RKO (cell line): ENCODE results near the gene GOLGA8H.
"Not testable (repeated sequence)": the region's sequence is repeated elsewhere in the genome, so short reads cannot be mapped to it uniquely, and the experiment has no call there.

Source experiments
- DNase-seq: peaks from one replicate; pipeline ENCODE4 v3.0.0-alpha.2; 2016; ENCODE audit warnings: low spot score

The GOLGA8H gene, protein sequence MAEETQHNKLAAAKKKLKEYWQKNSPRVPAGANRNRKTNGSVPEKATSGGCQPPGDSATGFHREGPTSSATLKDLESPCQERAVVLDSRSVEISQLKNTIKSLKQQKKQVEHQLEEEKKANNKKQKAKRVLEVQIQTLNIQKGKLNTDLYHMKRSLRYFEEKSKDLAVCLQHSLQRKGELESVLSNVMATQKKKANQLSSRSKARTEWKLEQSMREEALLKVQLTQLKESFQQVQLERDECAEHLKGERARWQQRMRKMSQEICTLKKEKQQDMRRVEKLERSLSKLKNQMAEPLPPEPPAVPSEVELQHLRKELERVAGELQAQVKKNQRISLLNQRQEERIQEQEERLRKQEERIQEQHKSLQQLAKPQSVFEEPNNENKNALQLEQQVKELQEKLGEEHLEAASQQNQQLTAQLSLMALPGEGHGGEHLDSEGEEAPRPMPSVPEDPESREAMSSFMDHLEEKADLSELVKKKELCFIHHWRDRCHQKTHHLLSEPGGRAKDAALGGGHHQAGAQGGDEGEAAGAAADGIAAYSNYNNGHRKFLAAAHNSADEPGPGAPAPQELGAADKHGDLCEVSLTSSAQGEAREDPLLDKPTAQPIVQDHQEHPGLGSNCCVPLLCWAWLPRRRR

DNA sequence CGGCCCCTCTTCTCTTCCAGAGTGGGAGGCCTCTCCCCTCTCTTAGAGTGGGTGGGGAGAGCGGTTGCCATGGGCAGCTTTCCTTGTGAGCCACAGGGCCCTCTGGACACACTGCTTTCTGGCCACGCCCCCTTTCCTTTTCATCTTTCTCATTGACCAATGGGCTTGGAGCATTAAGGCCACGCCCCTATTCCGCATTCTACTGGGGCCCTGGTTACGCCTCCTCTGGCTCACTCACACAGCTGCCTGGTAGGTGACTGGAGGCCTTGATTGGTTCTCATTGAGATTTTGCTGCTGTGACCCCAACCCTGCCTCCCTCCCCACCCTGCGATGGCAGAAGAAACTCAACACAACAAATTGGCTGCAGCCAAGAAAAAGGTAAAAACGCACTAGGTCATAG lies at the start of gene GOLGA8H:
GOLGA8H (plus strand) TSS at position 233 of the 400 bp plus-strand sequence; CDS start at position 331, 98 bp downstream.
- DNase-seq: not testable (repeated sequence)

DNA sequence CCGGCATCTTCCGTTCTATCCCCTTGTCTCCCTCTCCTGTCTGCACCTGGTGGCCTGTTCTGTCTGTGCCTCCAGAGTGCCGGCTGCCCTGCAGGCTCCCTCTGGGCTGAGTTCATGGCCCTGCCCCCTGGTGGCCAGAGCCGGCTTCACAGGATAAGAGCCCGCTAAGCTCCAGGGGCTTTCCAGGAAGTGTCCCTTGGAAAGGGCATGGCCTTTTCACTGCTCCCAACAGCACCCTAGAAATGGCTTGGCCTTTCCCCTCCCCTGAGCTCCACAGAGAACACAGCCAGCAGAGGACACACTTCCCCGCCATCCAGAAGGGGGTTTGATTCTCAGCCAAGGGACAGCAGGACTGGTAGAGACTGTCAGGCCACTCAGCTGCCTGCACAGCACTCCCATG lies 36.9 kb upstream of the GOLGA8H start:
- not testable (repeated sequence) for DNase-seq

DNA sequence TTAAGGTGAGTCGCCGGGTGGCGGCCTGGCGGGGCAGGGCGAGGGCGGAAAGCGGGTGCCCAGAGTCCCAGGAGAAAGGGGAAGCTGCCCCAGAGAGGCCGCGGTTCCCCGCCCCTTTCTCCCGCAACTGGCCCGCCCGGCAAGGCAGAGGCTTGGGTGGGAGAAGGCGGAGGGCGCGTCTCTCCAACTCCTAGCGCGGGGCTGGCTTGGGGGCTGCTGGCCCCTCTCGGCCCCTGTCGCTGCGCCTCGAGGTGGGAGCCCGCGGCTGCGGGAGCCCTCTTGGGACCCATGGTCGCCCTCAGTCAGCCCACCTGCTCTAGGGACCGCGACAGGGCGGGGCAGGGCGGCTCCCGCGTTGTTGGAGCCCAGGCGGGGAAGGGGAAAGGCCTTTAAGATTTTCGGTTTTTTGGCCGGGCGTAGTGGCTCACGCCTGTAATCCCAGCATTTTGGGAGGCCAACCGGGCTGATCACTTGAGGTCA lies 30.8 kb upstream of the GOLGA8H start:
- not testable (repeated sequence) for DNase-seq

DNA sequence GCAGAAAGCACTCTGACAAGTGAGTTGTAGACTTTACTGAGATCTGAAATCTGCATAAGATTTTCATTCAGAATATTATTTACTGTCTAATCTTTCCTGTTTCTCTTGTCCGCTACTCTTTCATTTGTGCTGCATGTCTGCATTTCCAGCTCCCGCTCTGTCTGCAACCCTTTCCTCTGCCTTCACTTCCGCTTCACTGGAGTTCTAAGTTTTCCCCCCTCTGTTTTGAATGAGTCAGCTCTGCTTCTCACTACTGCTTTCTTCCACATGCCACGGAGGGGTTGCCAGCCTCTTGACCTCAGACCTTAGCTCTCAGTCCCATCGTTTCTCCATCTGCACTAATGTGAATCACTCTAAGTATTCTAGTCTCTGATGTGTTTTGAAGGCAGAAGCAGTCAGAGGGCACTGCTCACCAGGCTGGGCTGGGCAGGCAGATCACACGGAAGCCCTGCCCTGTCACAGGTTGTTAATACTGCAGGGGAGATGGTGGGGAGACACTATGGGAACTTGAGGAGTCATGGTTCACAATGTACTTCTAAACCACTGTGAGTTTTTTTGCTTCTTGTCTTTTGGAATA lies 24.3 kb upstream of the GOLGA8H start:
- not testable (repeated sequence) for DNase-seq

DNA sequence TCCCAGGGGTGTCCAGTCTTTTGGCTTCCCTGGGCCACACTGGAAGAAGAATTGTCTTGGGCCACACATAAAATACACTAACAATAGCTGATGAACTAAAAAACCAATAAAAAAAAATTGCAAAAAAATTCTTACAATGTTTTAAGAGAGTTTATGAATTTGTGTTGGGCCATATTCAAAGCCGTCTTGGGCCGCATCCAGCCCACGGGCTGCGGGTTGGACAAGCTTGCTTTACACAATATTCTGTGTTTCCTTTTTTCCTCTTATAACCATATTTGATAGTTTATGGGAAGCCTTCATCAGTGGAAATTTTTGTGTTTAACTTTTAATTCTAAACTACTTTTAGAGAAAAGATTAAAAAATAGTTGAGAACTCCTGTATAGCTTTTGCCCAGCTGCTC lies 23.1 kb upstream of the GOLGA8H start:
- DNase-seq: not testable (repeated sequence)

DNA sequence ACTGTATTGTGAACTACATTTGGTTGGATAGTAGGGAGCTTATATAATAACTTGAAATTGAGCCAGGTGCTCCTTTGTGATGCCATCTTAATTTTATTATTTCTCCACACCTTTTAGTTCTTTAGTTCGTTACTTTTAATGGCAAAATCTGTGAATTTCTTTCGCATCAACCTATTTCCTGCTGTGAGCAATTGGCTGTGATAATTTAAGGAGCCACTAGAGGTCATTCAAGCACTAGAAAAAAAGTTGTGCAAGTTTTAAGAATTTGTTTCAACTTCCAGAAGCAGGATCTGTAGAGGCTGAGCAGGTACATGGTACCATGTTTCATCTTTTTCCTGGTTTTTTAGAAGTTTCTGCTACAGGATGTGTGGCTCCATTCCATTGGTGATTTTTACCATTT lies 4.9 kb upstream of the GOLGA8H start:
- not testable (repeated sequence) for DNase-seq

DNA sequence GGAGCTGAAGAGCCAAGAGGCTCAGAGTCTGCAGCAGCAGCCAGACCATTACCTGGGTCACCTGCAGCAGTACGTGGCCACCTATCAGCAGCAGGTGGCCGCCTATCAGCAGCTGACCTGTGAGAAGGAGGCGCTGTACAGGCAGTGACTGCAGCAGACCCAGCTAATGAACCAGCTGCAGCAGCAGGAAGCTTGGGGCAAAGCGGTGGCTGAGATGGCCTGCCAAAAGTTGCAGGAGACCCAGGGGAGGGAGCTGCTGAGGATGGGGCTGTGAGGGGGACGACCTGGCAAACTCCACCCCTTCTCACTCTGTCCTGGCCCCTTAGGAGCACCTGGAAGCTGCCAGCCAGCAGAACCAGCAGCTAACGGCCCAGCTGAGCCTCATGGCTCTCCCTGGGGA lies 8.4 kb downstream of the GOLGA8H start:
- not testable (repeated sequence) for DNase-seq

DNA sequence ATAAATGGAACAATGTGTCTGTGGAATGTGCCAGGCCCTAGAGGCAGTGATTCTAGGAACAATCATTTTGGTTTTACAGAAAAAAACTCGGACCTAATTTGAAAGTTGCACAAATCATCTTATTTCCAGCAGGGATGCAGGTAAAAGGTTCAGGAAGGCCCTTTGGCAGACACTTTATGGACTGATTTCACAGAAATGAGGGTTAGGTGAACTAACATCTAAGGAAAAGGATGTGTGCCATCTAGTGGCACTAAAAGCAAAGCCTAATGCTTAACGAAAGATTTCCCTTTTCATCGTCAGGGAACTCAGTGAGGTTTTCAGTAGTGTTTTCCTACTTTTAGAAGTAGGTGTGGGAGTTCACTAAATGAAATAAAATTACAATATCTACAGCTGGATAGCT lies 17.5 kb downstream of the GOLGA8H start:
- peak; percentile 32 for DNase-seq

DNA sequence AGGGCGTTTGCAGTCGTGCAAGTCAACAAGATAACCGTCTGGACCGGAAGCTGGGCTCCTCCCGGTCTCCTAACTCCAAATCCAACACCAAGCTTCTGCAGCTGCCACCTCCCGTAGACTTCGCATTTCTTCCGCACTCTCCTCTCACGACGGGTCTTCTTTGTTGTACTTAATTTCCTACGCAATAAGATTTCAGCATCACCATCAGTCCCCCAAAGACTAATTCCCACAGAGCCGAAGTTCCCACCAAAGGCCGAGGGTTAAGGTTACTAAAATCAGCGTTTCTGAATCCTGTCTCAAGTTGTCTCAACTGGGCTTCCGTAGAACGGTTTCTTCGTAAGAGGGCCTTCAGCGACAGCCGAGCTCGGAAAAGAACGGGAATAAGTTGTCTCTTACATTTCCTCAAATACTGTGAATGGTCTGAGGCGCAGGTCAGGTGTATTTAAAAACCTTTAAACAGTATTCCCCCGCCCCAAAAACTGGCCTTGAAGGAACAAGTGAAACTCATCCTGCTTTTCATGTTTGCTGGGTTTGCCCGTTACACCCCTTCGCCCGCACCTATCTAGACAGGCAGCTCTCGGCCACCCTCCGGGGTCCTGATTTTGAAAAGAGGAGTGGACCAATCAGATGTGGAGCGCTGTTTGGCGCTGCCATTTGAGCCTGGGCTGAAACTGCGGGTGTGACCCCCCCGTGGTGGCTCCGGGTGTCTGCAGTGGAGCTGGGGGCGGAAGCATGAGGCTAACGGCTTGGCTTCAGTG lies 21.8 kb downstream of the GOLGA8H start, which contains the start of gene ARHGAP11B:
ARHGAP11B (plus strand) TSS at position 693 of the 758 bp plus-strand sequence.
- peak; percentile 96 for DNase-seq

DNA sequence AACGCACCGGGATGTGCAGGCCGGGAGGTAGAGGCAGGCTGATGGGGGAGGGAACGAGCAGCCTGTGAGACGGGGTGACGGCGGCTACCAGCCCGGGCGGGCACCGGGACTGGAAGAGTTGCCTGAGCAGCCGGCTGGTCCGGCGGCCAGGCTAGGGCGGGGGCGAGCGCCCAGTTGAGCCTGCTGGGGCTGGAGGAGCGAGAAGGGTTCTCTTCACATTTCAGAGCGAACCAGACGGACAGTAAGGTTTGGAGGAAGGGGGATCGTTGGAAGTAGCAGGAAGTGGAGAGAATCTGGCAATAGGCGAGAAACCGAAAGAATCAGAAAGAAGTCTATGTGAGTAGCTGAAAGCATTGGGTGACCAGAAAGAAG lies 22.4 kb downstream of the GOLGA8H start:
- DNase-seq: peak; percentile 31

DNA sequence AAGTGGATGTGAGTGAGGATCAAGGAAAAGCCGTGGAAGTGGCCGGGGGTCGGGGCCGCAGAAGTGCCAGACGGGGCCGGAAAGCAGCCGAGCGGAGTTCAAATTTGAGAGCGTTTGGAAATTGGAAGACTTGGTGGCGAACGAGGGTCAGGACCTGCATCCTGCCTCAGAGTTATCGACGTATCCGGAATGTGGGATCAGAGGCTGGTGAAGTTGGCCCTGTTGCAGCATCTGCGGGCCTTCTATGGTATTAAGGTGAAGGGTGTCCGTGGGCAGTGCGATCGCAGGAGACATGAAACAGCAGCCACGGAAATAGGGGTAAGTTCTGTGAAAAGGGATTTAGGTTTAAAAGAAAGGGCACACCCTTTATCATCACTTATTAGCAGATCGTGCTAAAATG lies 22.8 kb downstream of the GOLGA8H start:
- DNase-seq: peak; percentile 32

DNA sequence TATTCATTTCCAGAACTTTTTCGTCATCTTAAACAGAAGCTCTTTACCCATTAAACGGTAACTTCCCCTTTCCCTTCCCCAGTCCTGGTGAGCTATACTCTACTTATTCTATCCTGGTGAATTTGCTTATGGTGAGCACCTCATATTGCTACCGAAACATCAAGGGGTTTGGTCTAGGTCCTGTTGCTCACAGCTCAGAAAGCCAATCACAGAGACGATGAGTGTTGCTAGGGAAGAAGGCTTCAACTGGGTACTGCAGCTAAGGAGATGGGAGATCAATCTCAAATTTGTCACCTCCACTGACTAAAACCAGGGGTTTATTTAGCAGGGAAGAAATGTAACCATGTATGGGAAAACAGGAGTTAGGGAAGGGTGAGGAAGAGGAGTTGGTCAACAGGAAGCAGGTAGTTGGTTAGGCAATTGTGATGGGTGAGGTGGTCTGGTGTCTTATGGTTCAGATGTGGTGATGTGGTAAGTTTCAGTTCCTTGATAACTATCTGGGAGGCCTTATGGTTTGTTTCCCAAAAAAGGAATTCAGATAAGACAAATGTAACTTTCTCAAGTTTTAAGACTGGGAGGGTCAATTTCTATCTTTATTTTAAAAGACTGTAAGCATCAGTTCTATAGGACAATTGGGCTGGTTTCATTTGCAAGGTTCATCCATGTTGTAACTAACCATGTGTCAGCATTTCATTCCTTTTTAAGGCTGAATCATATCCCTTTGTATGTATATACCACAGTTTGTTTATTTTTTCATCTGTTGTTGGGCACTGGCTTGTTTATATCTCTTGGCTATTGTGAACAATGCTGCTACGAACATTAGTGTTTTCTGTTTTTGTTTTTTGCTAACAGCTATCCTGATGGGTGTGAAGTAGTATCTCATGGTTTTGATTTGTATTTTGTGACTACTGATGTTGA lies 46.4 kb downstream of the GOLGA8H start:
- DNase-seq: no peak

DNA sequence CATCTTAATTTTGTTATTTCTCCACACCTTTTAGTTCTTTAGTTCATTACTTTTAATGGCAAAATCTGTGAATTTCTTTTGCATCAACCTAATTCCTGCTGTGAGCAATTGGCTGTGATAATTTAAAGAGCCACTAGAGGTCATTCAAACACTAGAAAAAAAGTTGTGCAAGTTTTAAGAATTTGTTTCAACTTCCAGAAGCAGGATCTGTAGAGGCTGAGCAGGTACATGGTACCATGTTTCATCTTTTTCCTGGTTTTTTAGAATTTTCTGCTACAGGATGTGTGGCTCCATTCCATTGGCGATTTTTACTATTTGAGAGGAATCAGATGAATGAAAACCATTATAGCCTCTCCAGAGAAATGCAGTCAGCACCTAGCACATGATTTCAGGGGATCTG lies 57.3 kb downstream of the GOLGA8H start:
- DNase-seq: peak; percentile 7
